GM18505 (cell line): Measurements from ENCODE around the gene NDUFA12.

Source experiments
- ATAC-seq: cut with Tn5 transposase; IDR thresholded peaks from one replicate; pipeline ENCODE4 v1.9.1; 2021; ENCODE audit not compliant: unreplicated experiment
- POLR2A ChIP-seq: IDR thresholded peaks from 4 replicates; pipeline ENCODE4 v1.6.1; 2011; ENCODE audit warnings: borderline replicate concordance; ENCODE audit not compliant: insufficient read depth, insufficient read length; ENCODE audit errors: extremely low read depth

NDUFA12 gene

GRCh38 chr12:94948232-94948810, 55.2 kb downstream of the NDUFA12 start:
- ATAC-seq: no peak
- no peak for TF ChIP-seq POLR2A

- no peak for TF ChIP-seq POLR2A
- ATAC-seq: no peak
Measured at GRCh38 chr12:94942663-94943062, 60.8 kb downstream of the NDUFA12 start.

GRCh38 chr12:94941440-94941862, 62.0 kb downstream of the NDUFA12 start:
- TF ChIP-seq POLR2A: no peak
- peak; percentile 71 for ATAC-seq

GRCh38 chr12:94940771-94941170, 62.7 kb downstream of the NDUFA12 start:
- ATAC-seq: no peak
- TF ChIP-seq POLR2A: no peak

- no peak for ATAC-seq
- no peak for TF ChIP-seq POLR2A
Measured at GRCh38 chr12:94938583-94938982, 64.9 kb downstream of the NDUFA12 start.

- TF ChIP-seq POLR2A: no peak
- no peak for ATAC-seq
Measured at GRCh38 chr12:94930772-94931171, 72.7 kb downstream of the NDUFA12 start.

GRCh38 chr12:94930216-94930654, 73.3 kb downstream of the NDUFA12 start:
- TF ChIP-seq POLR2A: no peak
- ATAC-seq: no peak

GRCh38 chr12:94929780-94930179, 73.7 kb downstream of the NDUFA12 start:
- ATAC-seq: no peak
- TF ChIP-seq POLR2A: no peak

- no peak for TF ChIP-seq POLR2A
- ATAC-seq: no peak
Measured at GRCh38 chr12:94925729-94926128, 77.8 kb downstream of the NDUFA12 start.

GRCh38 chr12:94925206-94925605, 78.3 kb downstream of the NDUFA12 start:
- TF ChIP-seq POLR2A: no peak
- no peak for ATAC-seq

- ATAC-seq: no peak
- TF ChIP-seq POLR2A: no peak
Measured at GRCh38 chr12:94922561-94922960, 80.9 kb downstream of the NDUFA12 start.
